GM23338 (cell line): ENCODE results near the gene UBC. TPM values are rescaled to one million over a fixed set of nuclear protein-coding genes. Genes with fewer than 3 reads are reported as not detected.

Source experiments
- ATAC-seq: fragments of 200-7000 bp; cut with Tn5 transposase; 3 replicates; pipeline ENCODE4 v1.9.1; 2020
- DNase-seq: peaks from one replicate; pipeline ENCODE4 v3.0.0-alpha.2; 2015; ENCODE audit warnings: low spot score
- H2AFZ ChIP-seq: fragments of 200-600 bp; sonication (generic); 2 replicates; pipeline ENCODE4 v1.8.0; 2016; ENCODE audit warnings: antibody characterized with exemption, mild to moderate bottlenecking, moderate library complexity
- H3F3A ChIP-seq: fragments of 200-600 bp; sonication (generic); replicated peaks from 2 replicates; pipeline ENCODE4 v1.8.0; 2017; ENCODE audit warnings: antibody characterized with exemption, mixed run types, low read depth
- H3K27ac ChIP-seq: fragments of 200-600 bp; sonication (generic); 2 replicates; pipeline ENCODE4 v1.6.1; 2016; ENCODE audit warnings: low read depth
- H3K27me3 ChIP-seq: fragments of 200-600 bp; sonication (generic); 2 replicates; pipeline ENCODE4 v1.8.0; 2016; ENCODE audit warnings: mild to moderate bottlenecking, mixed run types, moderate library complexity; ENCODE audit not compliant: insufficient read depth
- H3K36me3 ChIP-seq: fragments of 200-600 bp; sonication (generic); 2 replicates; pipeline ENCODE4 v1.8.0; 2016; ENCODE audit warnings: mild to moderate bottlenecking; ENCODE audit not compliant: insufficient read depth
- H3K4me1 ChIP-seq: fragments of 200-600 bp; sonication (generic); 2 replicates; pipeline ENCODE4 v1.8.0; 2016; ENCODE audit warnings: mild to moderate bottlenecking, moderate library complexity; ENCODE audit not compliant: insufficient read depth
- H3K4me2 ChIP-seq: fragments of 200-600 bp; sonication (generic); 2 replicates; pipeline ENCODE4 v1.7.1; 2017; ENCODE audit warnings: mixed run types
- H3K4me3 ChIP-seq: fragments of 200-600 bp; sonication (generic); 2 replicates; pipeline ENCODE4 v1.6.1; 2016; ENCODE audit warnings: mixed run types
- H3K79me2 ChIP-seq: fragments of 200-600 bp; sonication (generic); replicated peaks from 2 replicates; pipeline ENCODE4 v1.8.0; 2017; ENCODE audit warnings: mild to moderate bottlenecking; ENCODE audit not compliant: insufficient read depth
- H3K9me2 ChIP-seq: fragments of 200-600 bp; sonication (generic); 2 replicates; pipeline ENCODE4 v1.8.0; 2017; ENCODE audit not compliant: insufficient read depth
- H4K20me1 ChIP-seq: fragments of 200-600 bp; sonication (generic); replicated peaks from 2 replicates; pipeline ENCODE4 v1.8.0; 2017; ENCODE audit warnings: mild to moderate bottlenecking; ENCODE audit not compliant: insufficient read depth
- H3K27ac Mint-ChIP-seq: 2 replicates; pipeline ENCODE4 v1.8.0; 2020; ENCODE audit warnings: inconsistent platforms, mild to moderate bottlenecking, moderate library complexity, mixed read lengths
- H3K27me3 Mint-ChIP-seq: 3 replicates; pipeline ENCODE4 v1.8.0; 2022; ENCODE audit warnings: low read depth, mild to moderate bottlenecking, moderate library complexity, mixed read lengths, inconsistent platforms; ENCODE audit not compliant: insufficient read depth, poor library complexity
- H3K36me3 Mint-ChIP-seq: 3 replicates; pipeline ENCODE4 v1.8.0; 2021; ENCODE audit warnings: low read depth, mild to moderate bottlenecking, inconsistent platforms, moderate library complexity, mixed read lengths
- H3K4me1 Mint-ChIP-seq: 3 replicates; pipeline ENCODE4 v1.8.0; 2020; ENCODE audit warnings: mild to moderate bottlenecking, inconsistent platforms, mixed read lengths
- H3K4me3 Mint-ChIP-seq: 3 replicates; pipeline ENCODE4 v1.8.0; 2021; ENCODE audit warnings: moderate library complexity, mild to moderate bottlenecking, inconsistent platforms, mixed read lengths
- H3K9me3 Mint-ChIP-seq: 3 replicates; pipeline ENCODE4 v1.8.0; 2020; ENCODE audit warnings: moderate library complexity, mild to moderate bottlenecking, inconsistent platforms, mixed read lengths
- CREB1 ChIP-seq: fragments of 250-450 bp; sonication (Bioruptor Pico); IDR thresholded peaks from 2 replicates; pipeline ENCODE4 v1.5.0; 2020; ENCODE audit warnings: low read depth, mild to moderate bottlenecking, moderate library complexity
- CTCF ChIP-seq, 2 experiments: fragments of 200-600 bp in 1 of 2; sonication (generic) in 1 of 2; conservative IDR thresholded peaks; 2 replicates each; pipeline versions ENCODE4 v1.5.1 to v1.6.1; 2016 to 2017; ENCODE audit warnings: antibody characterized with exemption in 2 of 2, low read depth in 2 of 2, mild to moderate bottlenecking in 2 of 2, moderate library complexity in 1 of 2
- ETS1 ChIP-seq: IDR thresholded peaks from 2 replicates; pipeline ENCODE4 v1.6.1; 2016; ENCODE audit warnings: antibody characterized with exemption
- EZH2 ChIP-seq: fragments of 200-600 bp; sonication (generic); IDR thresholded peaks from one replicate; pipeline ENCODE4 v1.8.0; 2017; ENCODE audit warnings: antibody characterized with exemption, mild to moderate bottlenecking, low read depth; ENCODE audit not compliant: unreplicated experiment
- EZH2phosphoT487 ChIP-seq: fragments of 200-600 bp; sonication (generic); IDR thresholded peaks from one replicate; pipeline ENCODE4 v1.8.1; 2018; ENCODE audit warnings: antibody characterized with exemption; ENCODE audit not compliant: unreplicated experiment
- JUNB ChIP-seq: IDR thresholded peaks from one replicate; pipeline ENCODE4 v1.6.1; 2016; ENCODE audit warnings: antibody characterized with exemption; ENCODE audit not compliant: unreplicated experiment
- NANOG ChIP-seq: IDR thresholded peaks from 2 replicates; pipeline ENCODE4 v1.6.1; 2016; ENCODE audit warnings: antibody characterized with exemption, borderline replicate concordance
- POLR2AphosphoS5 ChIP-seq: IDR thresholded peaks from 2 replicates; pipeline ENCODE4 v1.6.1; 2016; ENCODE audit warnings: antibody characterized with exemption, low read depth
- REST ChIP-seq: IDR thresholded peaks from one replicate; pipeline ENCODE4 v1.6.1; 2018; ENCODE audit warnings: antibody characterized with exemption; ENCODE audit not compliant: unreplicated experiment
- STAT1 ChIP-seq: IDR thresholded peaks from one replicate; pipeline ENCODE4 v1.6.1; 2016; ENCODE audit warnings: antibody characterized with exemption; ENCODE audit not compliant: unreplicated experiment
- ZNF114 ChIP-seq: fragments of 250-450 bp; sonication (Bioruptor Pico); IDR thresholded peaks from 2 replicates; pipeline ENCODE4 v1.5.0; 2020; ENCODE audit warnings: mild to moderate bottlenecking, moderate library complexity
- polyA plus RNA-seq: library from polyadenylated mRNA; unstranded; fragments of >200 nt; fragmentation: Nextera tagmentation; extraction: Ambion mirVana; gene quantifications from 2 replicates; pipeline ENCODE4 v1.2.1, GENCODE V29; 2016
- total RNA-seq: library from RNA; depleted of rRNA; stranded (reverse); fragments of >200 nt; shearing (Covaris generic); gene quantifications from 2 replicates; pipeline ENCODE4 v1.2.3, GENCODE V29; 2014

UBC gene
- total and polyA plus RNA-seq, 2 experiments from 2014 or later: 511 to 665 TPM

GRCh38 chr12:124938587-124938986, 24.1 kb upstream of the UBC start (continued):
- TF ChIP-seq REST (no peak), JUNB (no peak), EZH2phosphoT487 (no peak), EZH2 (no peak)

GRCh38 chr12:124938108-124938507, 23.7 kb upstream of the UBC start:
- Mint-ChIP-seq H3K4me1 (peaks cover 11% of the 10 kb centered on the region; the same call in 1 of the 3 replicates), H3K27ac (peak overlapping the region; percentile 85), H3K4me3 (no peak overlapping the region), H3K36me3 (peaks cover 7% of the 10 kb centered on the region), H3K27me3 (peaks cover 7% of the 10 kb centered on the region), H3K9me3 (no peaks in the 10 kb centered on the region; the same call in 2 of the 3 replicates)
- H3K9me2 ChIP-seq: no peaks in the 10 kb centered on the region
- H3K27me3 ChIP-seq: no peaks in the 10 kb centered on the region
- H3K36me3 ChIP-seq: 0 out of 2 replicates have a peak, but pooled peaks cover 1% of the 10 kb centered on the region
- H3F3A ChIP-seq: peaks cover 9% of the 10 kb centered on the region
- no peaks in the 10 kb centered on the region for H4K20me1 ChIP-seq
- ATAC-seq (no peak), DNase-seq (no peak)
- H3K79me2 ChIP-seq: no peaks in the 10 kb centered on the region
- H3K27ac ChIP-seq: peak overlapping the region; percentile 68; the same call in 1 of the 2 replicates
- peak overlapping the region; percentile 78 for H3K4me2 ChIP-seq
- H2AFZ ChIP-seq: no peak overlapping the region
- peak overlapping the region; percentile 53 for H3K4me3 ChIP-seq
- peaks cover 11% of the 10 kb centered on the region; the same call in 1 of the 2 replicates for H3K4me1 ChIP-seq
- TF ChIP-seq REST (no peak), CTCF (conservative IDR thresholded peaks at IDR 0.05; ENCODE audit: low read depth in 2 of 2) (no peak), STAT1 (no peak), ZNF114 (CRISPR knock-in tag) (no peak), NANOG (no peak), CREB1 (no peak), EZH2 (no peak), JUNB (no peak), POLR2AphosphoS5 (no peak), ETS1 (no peak)
